Right forelimb (tissue), 1 donor: ENCODE data around the gene SLC35E1.
"Not testable (repeated sequence)": the region's sequence is repeated elsewhere in the genome, so short reads cannot be mapped to it uniquely, and the experiment has no call there.

Source experiments
- DNase-seq: peaks from one replicate; pipeline ENCODE4 v3.0.0-alpha.2; 2018

SLC35E1 gene

GRCh38 chr19:16579381-16579780 lies 7.2 kb upstream of the SLC35E1 start:
- no peak for DNase-seq

- no peak for DNase-seq
These were observed 5.3 kb upstream of the SLC35E1 start for GRCh38 chr19:16577531-16577985.

DNA sequence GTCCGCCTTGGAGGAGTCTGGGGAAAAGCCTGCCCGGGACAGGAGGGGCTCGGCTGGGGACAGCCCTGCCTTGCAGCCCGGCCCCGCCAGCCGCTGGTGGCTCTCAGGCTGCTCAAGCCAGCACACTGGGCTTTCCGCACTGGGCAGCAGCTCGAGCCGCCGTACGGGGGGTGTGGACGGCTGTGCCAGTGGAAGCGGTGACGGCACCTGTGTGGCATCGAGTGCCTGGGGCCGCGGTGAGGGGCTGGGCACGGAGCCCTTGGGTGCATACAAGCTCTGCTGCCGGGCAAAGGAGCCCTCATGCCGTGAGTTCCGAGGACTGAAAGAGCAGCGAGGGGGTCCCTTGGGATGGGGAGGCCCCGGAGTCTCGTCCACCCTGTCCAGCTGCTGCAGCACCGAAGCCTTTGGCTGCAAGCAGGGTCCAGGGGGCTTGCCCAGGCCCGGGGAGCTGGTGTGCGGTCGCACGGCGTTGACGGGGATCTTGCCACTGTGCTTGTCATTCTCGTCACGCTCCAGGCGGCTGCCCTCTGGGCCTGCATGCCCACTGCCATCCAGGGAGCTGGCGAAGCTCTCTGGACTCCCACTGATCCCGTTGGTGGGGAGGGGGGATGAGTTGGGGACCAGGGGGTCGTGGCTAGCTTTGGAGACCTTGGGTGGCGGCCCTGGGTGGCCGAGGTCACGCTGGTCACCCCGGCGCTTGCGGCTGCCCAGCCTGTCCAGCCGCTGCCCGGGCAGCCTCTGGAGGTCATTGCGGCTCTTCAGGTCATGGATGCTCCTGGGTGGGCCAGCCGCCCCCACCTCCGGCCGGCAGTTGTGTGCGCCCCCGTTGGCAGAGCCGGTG lies 4.7 kb upstream of the SLC35E1 start:
- DNase-seq = no peak

- DNase-seq = no peak
These were observed 3.9 kb upstream of the SLC35E1 start for GRCh38 chr19:16575861-16576689.

DNA sequence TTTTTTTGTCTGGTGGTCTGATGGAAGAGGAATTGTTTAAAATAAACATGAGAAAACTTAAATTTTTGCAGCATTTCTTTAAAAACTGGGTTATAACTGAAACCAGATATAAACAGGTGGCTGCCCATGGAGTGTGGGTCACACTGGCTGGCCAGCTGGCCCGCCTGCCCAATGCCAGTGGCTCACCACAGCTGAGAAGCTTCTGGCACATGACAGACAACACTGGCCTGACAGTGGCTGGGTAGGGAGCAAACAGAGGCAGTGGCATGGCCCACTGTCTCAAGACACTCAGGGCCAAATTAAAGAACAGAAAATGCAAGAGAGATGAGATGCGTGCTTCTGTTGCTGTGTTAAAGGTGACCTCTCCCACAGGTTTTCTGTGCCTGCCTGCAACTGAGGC lies 3.1 kb upstream of the SLC35E1 start:
- no peak for DNase-seq

DNA sequence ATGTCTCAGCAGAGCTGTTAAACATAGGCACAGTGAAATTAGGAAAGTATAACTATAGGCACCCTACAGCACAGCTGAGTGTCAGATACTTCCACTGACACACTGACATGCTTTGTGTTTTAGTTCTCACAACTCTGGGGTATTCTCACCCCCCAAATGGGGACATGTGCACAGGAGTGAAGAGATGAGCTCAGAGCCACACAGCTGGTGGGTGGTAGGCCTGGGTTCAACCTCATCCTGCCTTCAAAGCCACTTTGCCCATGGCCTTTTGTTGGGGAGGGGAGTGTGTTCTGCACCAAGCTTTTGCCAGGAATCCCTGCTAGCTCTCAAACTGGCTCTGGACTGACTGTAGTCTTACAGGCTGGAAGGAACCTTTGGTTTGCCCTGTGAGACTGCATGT lies 1.7 kb upstream of the SLC35E1 start:
- no peak for DNase-seq

GRCh38 chr19:16573296-16573695 lies 1.1 kb upstream of the SLC35E1 start:
- no peak for DNase-seq

DNA sequence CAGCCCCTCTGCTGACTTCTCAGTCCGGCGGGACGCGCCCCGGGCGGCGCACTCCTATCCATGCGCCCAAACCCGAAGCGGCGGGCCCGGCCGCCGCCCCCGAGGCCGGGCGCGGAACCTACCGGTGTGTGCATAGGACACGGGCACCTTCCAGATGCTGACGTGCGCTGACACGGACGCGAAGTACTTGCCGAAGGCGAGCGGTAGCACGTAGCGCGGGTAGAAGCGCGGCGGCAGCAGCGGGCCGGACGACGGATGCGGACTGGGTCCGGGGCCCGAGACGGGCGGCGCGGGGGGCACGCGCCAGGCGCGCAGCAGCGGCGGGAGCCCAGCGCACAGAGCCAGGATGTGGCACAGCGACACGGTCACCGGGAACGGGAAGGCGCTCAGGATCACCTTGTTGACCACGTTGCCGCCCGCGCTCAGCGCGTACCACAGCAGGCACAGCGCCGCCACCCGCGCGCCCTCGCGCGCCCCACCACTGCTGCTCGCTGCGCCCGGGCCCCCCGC lies 338 bp downstream of the SLC35E1 start:
- DNase-seq = no peak

- no peak for DNase-seq
These were observed 932 bp downstream of the SLC35E1 start for GRCh38 chr19:16571283-16571682.

DNA sequence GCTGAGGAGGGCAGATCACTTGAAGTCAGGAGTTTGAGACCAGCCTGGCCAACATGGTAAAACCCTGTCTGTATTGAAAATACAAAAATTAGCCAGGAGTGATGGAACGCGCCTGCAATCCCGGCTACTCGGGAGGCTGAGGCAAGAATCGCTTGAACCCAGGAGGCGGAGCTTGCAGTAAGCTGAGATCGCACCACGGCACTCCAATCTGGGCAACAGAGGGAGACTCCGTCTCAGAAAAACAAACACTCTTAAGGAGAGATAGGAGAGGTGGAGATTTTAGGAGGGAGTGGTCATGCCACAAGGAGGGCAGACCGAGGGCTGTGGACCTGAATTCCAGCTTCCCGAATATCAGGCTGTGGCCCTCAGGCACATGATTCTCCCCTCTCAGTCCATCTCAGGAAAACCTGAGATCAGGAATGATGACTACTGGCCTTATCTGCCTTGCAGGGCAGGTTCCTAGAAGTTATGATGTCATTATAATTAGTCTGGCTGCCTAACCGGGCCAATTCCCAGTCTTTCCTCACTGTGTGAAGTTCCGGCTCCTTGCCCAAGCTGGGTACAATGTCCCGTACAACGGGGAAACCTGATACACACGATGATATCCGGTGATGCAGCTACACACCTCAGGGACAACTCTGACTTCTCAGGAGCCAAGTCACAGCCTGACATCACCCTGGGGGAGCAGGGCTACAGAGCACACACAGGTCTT lies 2.5 kb downstream of the SLC35E1 start:
- DNase-seq = no peak

DNA sequence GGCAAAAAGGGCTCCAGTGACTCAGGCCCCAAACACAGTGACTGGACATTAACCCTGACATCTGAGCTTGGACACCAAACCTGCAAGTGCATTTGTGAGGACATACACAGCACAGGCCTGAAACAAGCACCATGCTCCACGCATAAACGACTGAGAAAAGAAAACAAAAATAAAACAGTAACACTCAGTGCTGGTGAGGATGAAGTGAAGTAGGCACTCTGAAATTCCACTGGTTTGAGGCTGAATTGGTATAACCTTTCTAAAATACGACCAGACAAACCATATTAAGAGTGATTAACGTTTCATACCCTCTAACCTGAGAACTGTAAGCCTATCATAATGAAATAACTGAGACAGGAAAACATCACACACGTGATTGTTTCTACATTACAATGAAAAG lies 5.5 kb downstream of the SLC35E1 start:
- no peak for DNase-seq

DNA sequence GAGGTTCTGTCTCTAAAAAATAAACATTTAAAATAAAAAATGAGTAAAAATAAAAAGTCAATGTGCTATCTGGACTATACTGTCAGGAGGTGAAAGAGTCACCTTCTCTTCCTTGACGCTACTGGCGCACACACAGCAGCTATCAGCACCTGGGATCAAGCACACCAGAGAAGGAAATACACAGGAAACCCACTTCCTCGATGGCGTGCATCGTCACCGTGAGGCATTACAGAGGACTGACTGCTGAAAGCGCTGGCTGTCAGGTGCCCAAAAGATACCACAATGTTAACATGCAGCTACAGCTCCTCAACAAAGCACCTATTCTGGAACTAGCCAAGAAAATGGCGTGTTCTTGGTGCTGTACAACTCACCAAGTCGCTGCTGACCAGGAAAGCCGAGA lies 6.1 kb downstream of the SLC35E1 start:
- DNase-seq = no peak

DNA sequence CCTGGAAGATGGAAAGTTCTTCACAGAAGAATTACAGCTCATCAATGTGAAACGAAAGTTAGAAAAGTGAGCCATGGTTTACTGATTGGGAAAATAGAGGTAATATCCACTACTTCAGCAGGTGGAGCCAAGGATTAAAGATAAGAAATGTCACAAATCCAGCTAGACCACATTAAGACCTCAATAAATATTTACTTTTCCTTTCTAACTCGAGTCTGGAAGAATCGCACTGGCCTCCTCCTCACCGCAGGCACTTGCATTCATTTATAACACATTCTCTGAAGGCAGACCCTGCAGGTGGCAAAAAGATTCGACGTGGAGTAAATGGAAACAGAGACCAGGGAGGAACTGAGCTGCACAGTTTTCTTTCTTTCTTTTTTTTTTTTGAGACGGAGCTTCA lies 7.4 kb downstream of the SLC35E1 start:
- DNase-seq = no peak

- no peak for DNase-seq
These were observed 9.6 kb downstream of the SLC35E1 start for GRCh38 chr19:16562608-16563025.

DNA sequence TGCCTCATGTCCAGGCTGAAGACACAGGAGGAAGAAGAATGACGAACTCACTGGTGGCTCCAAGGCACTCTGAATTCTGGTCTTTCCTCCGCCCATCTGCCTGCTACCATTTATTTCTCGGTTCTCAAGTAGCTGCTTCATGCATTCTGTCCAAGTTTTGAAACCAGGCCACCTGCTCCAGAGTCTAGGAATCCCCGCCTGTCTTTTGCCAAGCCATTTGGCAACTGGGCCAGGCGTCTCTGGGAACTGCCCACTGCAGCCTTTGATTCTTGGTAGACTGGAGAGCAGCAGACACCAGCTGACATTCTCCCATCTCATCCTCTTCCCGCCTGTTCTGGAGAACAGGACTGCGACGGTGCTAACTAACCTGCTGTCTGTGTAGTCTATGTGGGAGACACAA lies 10.8 kb downstream of the SLC35E1 start:
- no peak for DNase-seq

- DNase-seq = no peak
These were observed 12.4 kb downstream of the SLC35E1 start for GRCh38 chr19:16559780-16560276.

DNA sequence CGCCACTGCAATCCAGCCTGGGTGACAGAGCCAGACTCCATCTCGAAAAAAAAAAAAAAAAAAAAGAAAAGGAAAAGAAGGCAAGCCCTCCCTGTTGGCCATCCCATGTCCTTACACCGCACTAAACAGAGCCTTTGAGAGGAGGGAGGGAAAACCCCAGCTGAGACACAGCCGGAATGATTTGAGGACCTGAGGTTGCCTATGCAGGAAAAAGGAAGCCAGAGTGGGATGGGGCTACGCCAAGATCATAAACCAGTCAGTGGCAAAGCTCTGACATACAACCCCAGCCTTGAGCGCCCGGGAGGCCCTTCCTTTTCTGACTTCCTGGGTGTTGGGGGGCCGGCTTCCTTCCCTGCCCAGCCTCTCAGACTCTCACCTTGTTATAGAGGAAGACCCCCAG lies 17.4 kb downstream of the SLC35E1 start:
- DNase-seq = no peak

DNA sequence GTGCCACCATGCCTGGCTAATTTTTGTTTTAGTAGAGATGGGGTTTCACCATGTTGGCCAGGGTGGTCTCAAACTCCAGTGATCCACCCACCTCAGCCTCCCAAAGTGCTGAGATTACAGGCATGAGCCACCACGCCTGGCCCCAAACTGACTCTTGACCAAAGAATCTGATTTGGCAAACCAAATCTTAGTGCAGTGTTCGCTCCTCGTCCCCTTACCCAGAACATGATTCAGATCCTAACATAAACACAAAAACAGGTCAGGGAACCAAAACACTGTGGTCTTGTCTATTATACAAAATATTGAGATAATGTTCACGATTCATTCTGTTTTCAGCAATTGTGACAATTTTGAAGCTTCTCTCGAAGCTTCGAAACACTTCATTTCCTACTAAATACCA lies 20.3 kb downstream of the SLC35E1 start:
- not testable (repeated sequence) for DNase-seq

GRCh38 chr19:16548956-16549355 lies 23.3 kb downstream of the SLC35E1 start:
- no peak for DNase-seq

GRCh38 chr19:16544473-16545231 lies 27.6 kb downstream of the SLC35E1 start:
- DNase-seq = no peak

DNA sequence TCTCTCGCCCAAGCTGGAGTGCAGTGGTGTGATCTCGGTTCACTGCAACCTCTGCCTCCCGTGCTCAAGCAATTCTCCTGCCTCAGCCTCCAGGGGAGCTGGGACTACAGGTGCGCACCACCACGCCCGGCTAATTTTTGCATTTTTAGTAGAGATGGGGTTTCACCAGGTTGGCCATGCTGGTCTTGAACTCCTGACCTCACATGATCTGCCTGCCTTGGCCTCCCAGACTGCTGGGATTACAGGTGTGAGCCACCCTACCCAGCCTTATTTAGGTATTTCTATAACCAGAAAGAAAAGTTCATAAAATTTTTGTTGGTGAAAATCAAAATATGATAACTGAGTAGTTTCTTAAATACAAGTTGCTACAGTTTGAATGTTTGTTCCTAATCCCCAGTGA lies 28.5 kb downstream of the SLC35E1 start:
- not testable (repeated sequence) for DNase-seq

DNA sequence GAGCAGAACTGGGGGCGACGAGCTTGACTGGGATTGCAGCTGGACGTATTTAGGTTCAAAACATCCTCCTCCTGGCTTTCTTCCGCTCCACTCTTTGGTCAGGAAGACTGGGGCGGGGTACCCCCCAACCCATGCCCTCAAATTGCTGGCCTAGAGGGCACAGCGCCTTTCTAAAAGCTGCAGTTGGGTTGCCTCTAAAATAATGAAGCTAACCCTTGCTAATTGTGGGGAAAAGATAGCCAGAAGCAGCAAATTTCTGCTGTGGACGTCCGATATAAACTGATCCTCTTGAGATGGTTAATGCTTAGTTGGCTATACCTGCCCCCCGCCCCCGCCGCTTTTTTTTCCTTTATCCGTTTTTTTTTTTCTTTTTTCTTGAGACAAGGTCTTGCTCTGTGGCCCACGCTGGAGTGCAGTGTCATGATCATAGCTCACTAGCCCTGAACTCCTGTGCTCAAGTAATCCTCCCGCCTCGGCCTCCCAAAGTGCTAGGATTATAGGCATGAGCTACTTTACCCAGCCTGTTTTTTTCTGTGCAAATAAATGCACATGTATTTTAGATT lies 29.2 kb downstream of the SLC35E1 start:
- DNase-seq = no peak
